GM18870 (cell line): ENCODE results near the gene HS1BP3.

Source experiments
- ATAC-seq: cut with Tn5 transposase; IDR thresholded peaks from one replicate; pipeline ENCODE4 v1.9.1; 2021; ENCODE audit warnings: moderate library complexity; ENCODE audit not compliant: unreplicated experiment

The HS1BP3 gene

GRCh38 chr2:20664431-20665242, 13.7 kb upstream of the HS1BP3 start:
- ATAC-seq, result no peak

- no peak for ATAC-seq
These were observed 13.1 kb upstream of the HS1BP3 start for GRCh38 chr2:20664071-20664390.

DNA sequence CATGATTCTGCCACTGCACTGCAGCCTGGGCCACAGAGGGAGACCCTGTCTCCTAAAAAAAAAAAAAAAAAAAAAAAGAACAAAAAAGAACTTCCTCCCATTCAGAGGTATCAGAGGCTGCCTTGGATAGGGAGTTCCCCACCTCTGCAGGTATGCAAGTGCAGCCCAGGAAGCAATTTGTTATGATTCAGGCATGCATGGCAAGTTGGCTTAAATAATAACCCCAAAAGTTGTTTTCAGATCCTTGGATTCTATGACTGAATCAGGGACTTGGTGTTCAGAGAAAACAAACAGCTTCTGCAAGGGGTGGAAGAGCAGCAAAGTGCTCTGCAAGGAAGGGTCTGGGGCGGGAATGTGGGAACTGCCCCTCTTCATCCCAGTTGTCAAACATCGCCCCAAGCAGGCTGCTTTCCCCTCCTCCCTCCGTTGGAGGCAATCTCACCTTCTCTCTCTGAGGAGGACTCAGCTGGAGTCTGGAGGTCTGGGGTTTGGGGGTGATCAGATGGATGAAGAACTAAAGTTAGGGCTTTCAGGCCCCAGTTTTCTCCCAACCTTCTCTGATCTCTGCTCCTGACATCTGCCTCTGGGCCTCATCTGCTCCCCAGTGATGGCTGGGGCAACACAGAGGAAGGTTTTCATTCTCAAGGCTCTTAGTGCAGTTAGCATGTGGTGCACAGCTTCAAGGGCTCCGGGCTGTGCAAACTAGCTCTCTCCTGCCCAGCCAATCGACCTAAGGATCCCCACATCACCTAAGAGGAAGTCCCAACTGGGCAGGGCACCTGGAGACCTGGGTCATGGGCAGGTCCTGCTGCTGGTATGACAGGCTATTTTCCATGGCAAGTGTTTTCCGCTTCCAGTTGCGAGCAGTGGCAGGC, 12.5 kb upstream of the HS1BP3 start:
- ATAC-seq, result no peak

- ATAC-seq, result no peak
These were observed 11.5 kb upstream of the HS1BP3 start for GRCh38 chr2:20662308-20662937.

- peak; percentile 82 for ATAC-seq
These were observed 10.8 kb upstream of the HS1BP3 start for GRCh38 chr2:20661421-20662307.

- no peak for ATAC-seq
These were observed 9.9 kb upstream of the HS1BP3 start for GRCh38 chr2:20660506-20661420.

DNA sequence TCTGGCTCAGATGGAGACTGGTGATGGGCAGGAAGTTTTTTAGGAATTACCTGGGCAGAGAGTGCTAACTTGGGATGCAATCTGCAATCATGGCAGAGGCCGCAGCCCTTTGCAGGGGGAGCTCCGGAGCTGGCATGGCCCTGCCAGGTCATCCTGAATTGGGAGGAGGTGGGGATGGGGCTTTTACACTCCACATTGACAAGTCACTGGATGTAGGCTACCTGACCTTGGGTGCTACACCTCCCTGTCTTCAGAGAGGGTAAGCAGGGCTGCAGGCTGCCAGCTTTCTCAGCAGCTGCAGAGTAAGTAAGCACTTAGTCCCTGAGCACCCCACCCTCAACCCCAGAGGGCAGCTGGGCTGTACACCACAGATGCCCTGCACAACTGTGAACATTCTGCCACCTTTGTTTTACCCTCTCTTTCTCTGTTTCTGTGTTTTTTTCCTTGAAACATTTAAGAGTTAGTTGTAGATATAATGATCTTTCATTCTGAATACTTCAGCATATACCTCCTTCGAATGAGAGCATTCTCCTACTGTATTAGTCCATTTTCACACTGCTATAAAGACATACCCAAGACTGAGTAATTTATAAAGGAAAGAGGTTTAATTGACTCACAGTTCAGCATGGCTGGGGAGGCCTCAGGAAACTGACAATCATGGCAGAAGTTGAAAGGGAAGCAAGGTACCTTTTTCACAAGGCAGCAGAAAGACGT, 6.8 kb upstream of the HS1BP3 start:
- ATAC-seq, result no peak

- no peak for ATAC-seq
These were observed 5.7 kb upstream of the HS1BP3 start for GRCh38 chr2:20656561-20656960.

- no peak for ATAC-seq
These were observed 3.6 kb upstream of the HS1BP3 start for GRCh38 chr2:20654535-20654813.

GRCh38 chr2:20653695-20654534, 3.0 kb upstream of the HS1BP3 start:
- ATAC-seq, result no peak

DNA sequence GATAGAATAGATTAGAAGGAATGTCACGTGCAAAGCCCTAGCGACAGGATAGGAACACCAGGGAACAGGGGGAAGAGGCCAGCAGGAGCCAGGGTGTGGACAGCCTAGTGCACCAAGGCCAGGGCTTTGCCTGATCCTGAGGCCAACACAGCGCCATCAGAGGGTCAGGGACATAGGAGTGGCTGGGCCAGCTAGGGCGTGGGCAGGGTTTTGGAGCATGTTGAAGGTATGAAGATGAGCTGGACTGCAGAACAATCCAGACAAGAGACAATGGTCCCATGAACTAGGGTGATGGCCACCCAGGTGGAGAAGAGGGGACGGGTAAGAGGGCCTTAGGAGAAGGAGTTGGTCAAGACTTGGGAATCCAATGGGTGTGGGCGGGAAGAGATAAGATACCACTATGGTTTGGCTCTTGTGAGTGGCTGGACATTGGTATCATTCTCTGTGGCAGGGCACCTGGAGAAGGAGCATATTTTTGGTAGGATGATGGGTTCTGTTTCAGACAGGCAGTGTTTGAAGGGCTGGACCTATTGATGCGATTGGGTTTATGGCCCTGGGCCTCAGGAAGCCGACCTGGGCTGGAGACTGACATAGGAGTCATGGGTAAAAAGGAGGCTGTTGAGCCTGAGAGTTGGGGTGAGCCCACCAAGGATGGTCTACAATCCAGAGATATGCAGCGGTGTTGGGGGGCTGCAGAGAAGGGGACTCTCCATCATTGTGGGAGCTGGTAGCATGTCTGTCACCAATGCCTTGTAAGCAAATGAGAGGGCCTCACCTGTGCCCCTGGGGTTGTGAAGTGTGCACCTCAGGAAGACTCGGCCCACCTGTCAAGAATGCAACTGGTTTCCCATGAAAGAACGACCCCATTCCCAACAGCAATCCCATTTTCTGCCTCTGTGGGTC, 2.0 kb upstream of the HS1BP3 start:
- no peak for ATAC-seq

GRCh38 chr2:20652141-20652540, 1.2 kb upstream of the HS1BP3 start:
- ATAC-seq, result no peak

GRCh38 chr2:20651731-20652099, 817 bp upstream of the HS1BP3 start:
- ATAC-seq, result no peak

DNA sequence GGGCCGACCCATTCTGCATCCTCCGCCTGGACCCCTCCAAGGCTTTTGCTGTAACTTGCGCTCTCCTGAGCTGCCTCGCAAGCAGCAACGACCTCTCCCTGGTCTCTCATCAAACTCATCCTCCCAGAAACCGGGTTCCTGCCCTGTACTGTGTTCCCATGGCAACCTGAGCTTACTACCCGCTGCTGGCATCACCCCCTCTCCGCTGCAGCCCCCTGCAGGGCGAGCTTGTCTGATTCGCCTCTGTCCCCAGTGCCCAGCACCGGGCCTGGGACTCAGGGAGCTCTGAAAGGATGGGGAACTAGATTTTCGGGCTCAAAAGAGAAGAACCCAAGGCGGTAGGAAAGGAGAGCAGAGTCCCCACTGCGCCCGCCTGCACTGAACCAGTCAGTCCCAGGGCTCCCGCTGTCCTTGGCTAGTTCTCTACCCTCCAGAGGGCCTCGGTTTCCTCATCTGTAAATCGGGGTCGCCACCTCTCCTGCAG, 463 bp downstream of the HS1BP3 start:
- ATAC-seq, result peak; percentile 2

- ATAC-seq, result no peak
These were observed 922 bp downstream of the HS1BP3 start for GRCh38 chr2:20649976-20650375.

- no peak for ATAC-seq
These were observed 1.3 kb downstream of the HS1BP3 start for GRCh38 chr2:20649576-20649975.

GRCh38 chr2:20648831-20649230, 2.1 kb downstream of the HS1BP3 start:
- no peak for ATAC-seq
